HCT116 (cell line): ENCODE data around the gene ATP6V0D1. TPM values are rescaled to one million over a fixed set of nuclear protein-coding genes. Genes with fewer than 3 reads are reported as not detected.

Experiments
- ATAC-seq: fragments of 200-7000 bp; cut with Tn5 transposase; 2 replicates; pipeline ENCODE4 v1.9.1; 2020; ENCODE audit warnings: mild to moderate bottlenecking, moderate library complexity
- BruUV-seq: library from RNA; stranded (reverse); fragments of 400-500 nt; replicated peaks from 2 replicates; lab custom pipeline; 2021; lab: Mats Ljungman, UMichigan
- CTCF ChIA-PET: fragments of 300-600 bp; sonication (Branson Sonifier 250); formaldehyde crosslinking; loops from one replicate; lab custom pipeline; 2021; ENCODE audit warnings: antibody characterized with exemption; lab: Charles Lee
- POLR2A ChIA-PET: fragments of 300-600, 350-600 bp; sonication (Branson Sonifier 250); formaldehyde crosslinking; loops from one replicate; lab custom pipeline; 2021; ENCODE audit warnings: antibody characterized with exemption; lab: Charles Lee
- RAD21 ChIA-PET, 2 experiments: fragments of 300-600 bp; sonication (Branson Sonifier 250); formaldehyde crosslinking; loops; one replicate each; lab custom pipeline; 2023; ENCODE audit warnings: low total read pairs in 2 of 2; ENCODE audit not compliant: uncharacterized antibody in 2 of 2, unreplicated experiment in 2 of 2, low non-redundant PET in 1 of 2; lab: Charles Lee
- DNase-seq: peaks from one replicate; pipeline ENCODE4 v3.0.0-alpha.2; 2010; ENCODE audit warnings: low read depth, low spot score
- H2AFZ ChIP-seq: fragments of 200-600 bp; shearing (Covaris generic), sonication (generic); 2 replicates; pipeline ENCODE4 v1.6.1; 2017; ENCODE audit warnings: low read depth, mixed run types, mixed read lengths, antibody characterized with exemption, low read length; ENCODE audit not compliant: poor library complexity, severe bottlenecking
- H3K27ac ChIP-seq: 2 replicates; pipeline ENCODE4 v1.5.1; 2012; ENCODE audit warnings: low read depth, low read length
- H3K27me3 ChIP-seq: fragments of 200-600 bp; sonication (generic); 2 replicates; pipeline ENCODE4 v1.6.1; 2016; ENCODE audit warnings: mixed run types, low read length, mixed read lengths; ENCODE audit not compliant: insufficient read depth
- H3K36me3 ChIP-seq, 2 experiments: fragments of 200-500 bp in 1 of 2; fragments of 200-600 bp in 1 of 2; sonication (Bioruptor generic) in 1 of 2; sonication (generic) in 1 of 2; 2 replicates each; pipeline versions ENCODE4 v1.5.1 to v1.6.1; 2014 to 2016; ENCODE audit warnings: low read length in 2 of 2, inconsistent platforms in 1 of 2, mixed read lengths in 1 of 2, mixed run types in 1 of 2; ENCODE audit not compliant: insufficient read depth in 2 of 2, control insufficient read depth in 1 of 2
- H3K4me1 ChIP-seq, 2 experiments: fragments of 200-600 bp in 1 of 2; sonication (generic) in 1 of 2; 2 replicates each; pipeline versions ENCODE4 v1.5.1 to v1.6.1; 2012 to 2017; ENCODE audit warnings: low read length in 2 of 2, inconsistent platforms in 1 of 2, mild to moderate bottlenecking in 1 of 2, mixed read lengths in 1 of 2, mixed run types in 1 of 2, moderate library complexity in 1 of 2; ENCODE audit not compliant: insufficient read depth in 2 of 2, control insufficient read depth in 1 of 2
- H3K4me2 ChIP-seq: fragments of 200-600 bp; sonication (generic); 2 replicates; pipeline ENCODE4 v1.6.1; 2017; ENCODE audit warnings: mixed run types, low read length, mixed read lengths
- H3K4me3 ChIP-seq, 2 experiments: fragments of 200-600 bp in 1 of 2; sonication (generic) in 1 of 2; replicated peaks in 1 of 2; 2 replicates each; pipeline ENCODE4 v1.5.1; 2011 to 2016; ENCODE audit warnings: low read length in 2 of 2, control low read depth in 1 of 2, low read depth in 1 of 2, mild to moderate bottlenecking in 1 of 2, mixed read lengths in 1 of 2, mixed run types in 1 of 2
- H3K79me2 ChIP-seq: fragments of 200-600 bp; sonication (generic); 2 replicates; pipeline ENCODE4 v1.6.1; 2017; ENCODE audit warnings: mild to moderate bottlenecking, mixed run types, low read length, moderate library complexity, mixed read lengths; ENCODE audit not compliant: insufficient read depth
- H3K9ac ChIP-seq: fragments of 200-600 bp; sonication (generic); 2 replicates; pipeline ENCODE4 v1.6.1; 2016; ENCODE audit warnings: low read length, mixed read lengths
- H3K9me2 ChIP-seq: fragments of 200-600 bp; sonication (generic), shearing (Covaris generic); 2 replicates; pipeline ENCODE4 v1.6.1; 2017; ENCODE audit warnings: mixed run types, mild to moderate bottlenecking, moderate library complexity; ENCODE audit not compliant: insufficient read depth
- H3K9me3 ChIP-seq, 2 experiments: fragments of 200-500 bp in 1 of 2; fragments of 200-600 bp in 1 of 2; sonication (Bioruptor generic) in 1 of 2; sonication (generic) in 1 of 2; 2 replicates each; pipeline ENCODE4 v1.6.1; 2014 to 2017; ENCODE audit warnings: low read length in 2 of 2, mixed read lengths in 2 of 2, inconsistent platforms in 1 of 2, low read depth in 1 of 2, mild to moderate bottlenecking in 1 of 2, mixed run types in 1 of 2, moderate library complexity in 1 of 2; ENCODE audit not compliant: control insufficient read depth in 1 of 2, insufficient read depth in 1 of 2
- H4K20me1 ChIP-seq: fragments of 200-600 bp; sonication (generic), shearing (Covaris generic); 2 replicates; pipeline ENCODE4 v1.6.1; 2017; ENCODE audit warnings: mixed run types, mild to moderate bottlenecking, moderate library complexity; ENCODE audit not compliant: insufficient read depth
- ATF3 ChIP-seq: IDR thresholded peaks from 2 replicates; pipeline ENCODE4 v1.6.1; 2012
- CBX3 ChIP-seq: IDR thresholded peaks from 2 replicates; pipeline ENCODE4 v1.6.1; 2012; ENCODE audit warnings: low read depth
- CEBPB ChIP-seq: IDR thresholded peaks from 2 replicates; pipeline ENCODE4 v1.6.1; 2012; ENCODE audit warnings: low read depth
- CTCF ChIP-seq, 3 experiments: fragments of 200-600 bp in 1 of 3; sonication (generic) in 1 of 3; IDR thresholded peaks in 2 of 3; conservative IDR thresholded peaks in 1 of 3; 2 replicates each; pipeline ENCODE4 v1.5.1; 2012 to 2017; ENCODE audit warnings: low read depth in 2 of 3, low read length in 2 of 3, antibody characterized with exemption in 1 of 3, borderline replicate concordance in 1 of 3, control low read depth in 1 of 3, mild to moderate bottlenecking in 1 of 3, mixed read lengths in 1 of 3, mixed run types in 1 of 3, moderate library complexity in 1 of 3; ENCODE audit not compliant: insufficient read depth in 1 of 3
- EGR1 ChIP-seq: IDR thresholded peaks from 2 replicates; pipeline ENCODE4 v1.6.1; 2012; ENCODE audit warnings: low read depth
- ELF1 ChIP-seq: IDR thresholded peaks from 2 replicates; pipeline ENCODE4 v1.6.1; 2012; ENCODE audit warnings: low read depth, borderline replicate concordance
- EZH2 ChIP-seq: fragments of 200-600 bp; sonication (generic); IDR thresholded peaks from 2 replicates; pipeline ENCODE4 v1.6.1; 2017; ENCODE audit warnings: antibody characterized with exemption, mixed run types
- FOSL1 ChIP-seq: IDR thresholded peaks from 2 replicates; pipeline ENCODE4 v1.6.1; 2012; ENCODE audit warnings: low read depth
- JUND ChIP-seq: IDR thresholded peaks from 2 replicates; pipeline ENCODE4 v1.6.1; 2012
- MAX ChIP-seq: IDR thresholded peaks from 2 replicates; pipeline ENCODE4 v1.6.1; 2012
- POLR2A ChIP-seq: IDR thresholded peaks from 2 replicates; pipeline ENCODE4 v1.7.0; 2011; ENCODE audit warnings: borderline replicate concordance; ENCODE audit not compliant: insufficient read depth, insufficient read length; ENCODE audit errors: extremely low read depth
- POLR2AphosphoS5 ChIP-seq: IDR thresholded peaks from 2 replicates; pipeline ENCODE4 v1.6.1; 2011; ENCODE audit warnings: mild to moderate bottlenecking, low read depth, low read length, moderate library complexity
- RAD21 ChIP-seq: IDR thresholded peaks from 2 replicates; pipeline ENCODE4 v1.6.1; 2012; ENCODE audit warnings: low read depth, mild to moderate bottlenecking
- REST ChIP-seq: IDR thresholded peaks from 2 replicates; pipeline ENCODE4 v1.6.1; 2012; ENCODE audit warnings: low read depth
- SRF ChIP-seq: IDR thresholded peaks from 2 replicates; pipeline ENCODE4 v1.6.1; 2012; ENCODE audit warnings: low read depth
- TCF7L2 ChIP-seq: IDR thresholded peaks from 2 replicates; pipeline ENCODE4 v1.7.0; 2011; ENCODE audit warnings: borderline replicate concordance, inconsistent platforms; ENCODE audit not compliant: insufficient read depth, insufficient read length; ENCODE audit errors: extremely low read depth
- YY1 ChIP-seq: IDR thresholded peaks from 2 replicates; pipeline ENCODE4 v1.6.1; 2011; ENCODE audit warnings: low read length, low read depth, moderate library complexity, mild to moderate bottlenecking; ENCODE audit not compliant: insufficient replicate concordance; ENCODE audit errors: extremely low read depth
- ZBTB33 ChIP-seq: IDR thresholded peaks from 2 replicates; pipeline ENCODE4 v1.6.1; 2011; ENCODE audit warnings: mild to moderate bottlenecking, low read length, moderate library complexity; ENCODE audit not compliant: insufficient replicate concordance; ENCODE audit errors: extremely low read depth
- ZFX ChIP-seq: fragments of 450-650 bp; IDR thresholded peaks from 2 replicates; pipeline ENCODE4 v1.6.1; 2017
- ZNF274 ChIP-seq: fragments of 200-500 bp; sonication (Bioruptor generic); IDR thresholded peaks from 2 replicates; pipeline ENCODE4 v1.6.1; 2014; ENCODE audit warnings: mild to moderate bottlenecking, low read depth, low read length, inconsistent platforms
- intact Hi-C: fragments of 100-400 bp; cut with micrococcal nuclease; formaldehyde crosslinking; loops from 2 replicates; pipeline ENCODE4 v1.10.0; 2022
- total RNA-seq: library from RNA; stranded (reverse); gene quantifications from one replicate; pipeline ENCODE4 v1.2.1, GENCODE V29; 2021; ENCODE audit not compliant: unreplicated experiment

ATP6V0D1 gene
- total RNA-seq, 1 experiment from 2014 or later, result 36.6 TPM

DNA sequence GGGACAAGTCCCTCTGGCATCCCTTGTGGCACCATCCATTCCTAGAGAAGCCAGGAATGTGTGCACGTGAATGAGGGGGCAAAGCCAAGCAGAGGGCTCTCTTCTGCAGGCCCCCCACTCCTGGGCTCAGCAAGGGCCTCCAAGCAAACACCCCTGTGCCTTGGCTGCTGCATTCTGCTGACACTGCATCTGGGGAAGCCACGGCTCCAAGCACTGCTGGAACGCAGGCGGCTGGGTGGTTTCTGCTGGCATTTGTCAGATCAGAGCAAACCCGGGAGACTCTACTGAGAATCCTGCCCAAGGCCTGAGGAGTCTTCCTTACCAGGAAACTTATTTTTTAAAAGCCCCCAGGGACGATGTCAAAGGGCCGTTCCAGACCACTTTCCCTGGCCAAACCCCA is 23.3 kb downstream of the ATP6V0D1 start:
- no peak for TF ChIP-seq ATF3
- no peak for TF ChIP-seq EGR1
- TF ChIP-seq SRF, result no peak
- TF ChIP-seq ZNF274, result no peak
- TF ChIP-seq EZH2, result no peak
- TF ChIP-seq POLR2AphosphoS5, result no peak
- TF ChIP-seq ELF1, result no peak
- no peak for TF ChIP-seq ZFX
- TF ChIP-seq TCF7L2, result no peak
- TF ChIP-seq CBX3, result no peak
- no peak for TF ChIP-seq ZBTB33
- no peak for TF ChIP-seq MAX
- TF ChIP-seq POLR2A, result no peak
- TF ChIP-seq CTCF (IDR thresholded peaks at IDR 0.05 in 2 of 3, conservative IDR thresholded peaks at IDR 0.05 in 1 of 3; ENCODE audit: borderline replicate concordance in 1 of 3, insufficient read depth in 1 of 3, low read depth in 2 of 3, low read length in 2 of 3), result no peak
- no peak for TF ChIP-seq JUND
- no peak for TF ChIP-seq CEBPB
- no peak for TF ChIP-seq RAD21
- TF ChIP-seq REST, result no peak
- TF ChIP-seq YY1, result no peak
- no peak for TF ChIP-seq FOSL1
- intact Hi-C loops, result no loop called here
- no peaks in the 10 kb centered on the region for H3K9me2 ChIP-seq
- RAD21 ChIA-PET, result no interaction called here
- H3K27me3 ChIP-seq, result no peaks in the 10 kb centered on the region
- DNase-seq, result no peak
- no peak overlapping the region for H3K9ac ChIP-seq
- CTCF ChIA-PET, result interaction anchor here (1.7 to 2.7 kb wide), 2 partner anchors 7 to 10 kb away, joined by 5 to 15 read pairs; no protein-coding TSS in a partner anchor
- H3K9me3 ChIP-seq, result no peaks in the 10 kb centered on the region
- peaks cover 3 to 9% of the 10 kb centered on the region in 2 experiments; a peak in 3 of 4 replicates for H3K4me1 ChIP-seq
- ATAC-seq, result no peak
- H3K36me3 ChIP-seq, result no peaks in the 10 kb centered on the region
- no TSS peak for BruUV-seq
- H3K79me2 ChIP-seq, result no peaks in the 10 kb centered on the region; the same call in 1 of the 2 replicates
- POLR2A ChIA-PET, result no interaction called here
- H3K4me3 ChIP-seq, result no peak overlapping the region
- H2AFZ ChIP-seq, result no peak overlapping the region
- no peak overlapping the region for H3K27ac ChIP-seq
- H4K20me1 ChIP-seq, result no peaks in the 10 kb centered on the region
- H3K4me2 ChIP-seq, result no peak overlapping the region
